GM23338 (cell line): Measurements from ENCODE around the gene PTGDS. TPM values are rescaled to one million over a fixed set of nuclear protein-coding genes. Genes with fewer than 3 reads are reported as not detected.

Experiments
- ATAC-seq: fragments of 200-7000 bp; cut with Tn5 transposase; 3 replicates; pipeline ENCODE4 v1.9.1; 2020
- DNase-seq: peaks from one replicate; pipeline ENCODE4 v3.0.0-alpha.2; 2015; ENCODE audit warnings: low spot score
- H2AFZ ChIP-seq: fragments of 200-600 bp; sonication (generic); 2 replicates; pipeline ENCODE4 v1.8.0; 2016; ENCODE audit warnings: antibody characterized with exemption, mild to moderate bottlenecking, moderate library complexity
- H3F3A ChIP-seq: fragments of 200-600 bp; sonication (generic); replicated peaks from 2 replicates; pipeline ENCODE4 v1.8.0; 2017; ENCODE audit warnings: antibody characterized with exemption, mixed run types, low read depth
- H3K27ac ChIP-seq: fragments of 200-600 bp; sonication (generic); 2 replicates; pipeline ENCODE4 v1.6.1; 2016; ENCODE audit warnings: low read depth
- H3K27me3 ChIP-seq: fragments of 200-600 bp; sonication (generic); 2 replicates; pipeline ENCODE4 v1.8.0; 2016; ENCODE audit warnings: mild to moderate bottlenecking, mixed run types, moderate library complexity; ENCODE audit not compliant: insufficient read depth
- H3K36me3 ChIP-seq: fragments of 200-600 bp; sonication (generic); 2 replicates; pipeline ENCODE4 v1.8.0; 2016; ENCODE audit warnings: mild to moderate bottlenecking; ENCODE audit not compliant: insufficient read depth
- H3K4me1 ChIP-seq: fragments of 200-600 bp; sonication (generic); 2 replicates; pipeline ENCODE4 v1.8.0; 2016; ENCODE audit warnings: mild to moderate bottlenecking, moderate library complexity; ENCODE audit not compliant: insufficient read depth
- H3K4me2 ChIP-seq: fragments of 200-600 bp; sonication (generic); 2 replicates; pipeline ENCODE4 v1.7.1; 2017; ENCODE audit warnings: mixed run types
- H3K4me3 ChIP-seq: fragments of 200-600 bp; sonication (generic); 2 replicates; pipeline ENCODE4 v1.6.1; 2016; ENCODE audit warnings: mixed run types
- H3K79me2 ChIP-seq: fragments of 200-600 bp; sonication (generic); replicated peaks from 2 replicates; pipeline ENCODE4 v1.8.0; 2017; ENCODE audit warnings: mild to moderate bottlenecking; ENCODE audit not compliant: insufficient read depth
- H3K9me2 ChIP-seq: fragments of 200-600 bp; sonication (generic); 2 replicates; pipeline ENCODE4 v1.8.0; 2017; ENCODE audit not compliant: insufficient read depth
- H4K20me1 ChIP-seq: fragments of 200-600 bp; sonication (generic); replicated peaks from 2 replicates; pipeline ENCODE4 v1.8.0; 2017; ENCODE audit warnings: mild to moderate bottlenecking; ENCODE audit not compliant: insufficient read depth
- H3K27ac Mint-ChIP-seq: 2 replicates; pipeline ENCODE4 v1.8.0; 2020; ENCODE audit warnings: inconsistent platforms, mild to moderate bottlenecking, moderate library complexity, mixed read lengths
- H3K27me3 Mint-ChIP-seq: 3 replicates; pipeline ENCODE4 v1.8.0; 2022; ENCODE audit warnings: low read depth, mild to moderate bottlenecking, moderate library complexity, mixed read lengths, inconsistent platforms; ENCODE audit not compliant: insufficient read depth, poor library complexity
- H3K36me3 Mint-ChIP-seq: 3 replicates; pipeline ENCODE4 v1.8.0; 2021; ENCODE audit warnings: low read depth, mild to moderate bottlenecking, inconsistent platforms, moderate library complexity, mixed read lengths
- H3K4me1 Mint-ChIP-seq: 3 replicates; pipeline ENCODE4 v1.8.0; 2020; ENCODE audit warnings: mild to moderate bottlenecking, inconsistent platforms, mixed read lengths
- H3K4me3 Mint-ChIP-seq: 3 replicates; pipeline ENCODE4 v1.8.0; 2021; ENCODE audit warnings: moderate library complexity, mild to moderate bottlenecking, inconsistent platforms, mixed read lengths
- H3K9me3 Mint-ChIP-seq: 3 replicates; pipeline ENCODE4 v1.8.0; 2020; ENCODE audit warnings: moderate library complexity, mild to moderate bottlenecking, inconsistent platforms, mixed read lengths
- CREB1 ChIP-seq: fragments of 250-450 bp; sonication (Bioruptor Pico); IDR thresholded peaks from 2 replicates; pipeline ENCODE4 v1.5.0; 2020; ENCODE audit warnings: low read depth, mild to moderate bottlenecking, moderate library complexity
- EZH2 ChIP-seq: fragments of 200-600 bp; sonication (generic); IDR thresholded peaks from one replicate; pipeline ENCODE4 v1.8.0; 2017; ENCODE audit warnings: antibody characterized with exemption, mild to moderate bottlenecking, low read depth; ENCODE audit not compliant: unreplicated experiment
- EZH2phosphoT487 ChIP-seq: fragments of 200-600 bp; sonication (generic); IDR thresholded peaks from one replicate; pipeline ENCODE4 v1.8.1; 2018; ENCODE audit warnings: antibody characterized with exemption; ENCODE audit not compliant: unreplicated experiment
- JUNB ChIP-seq: IDR thresholded peaks from one replicate; pipeline ENCODE4 v1.6.1; 2016; ENCODE audit warnings: antibody characterized with exemption; ENCODE audit not compliant: unreplicated experiment
- NANOG ChIP-seq: IDR thresholded peaks from 2 replicates; pipeline ENCODE4 v1.6.1; 2016; ENCODE audit warnings: antibody characterized with exemption, borderline replicate concordance
- POLR2AphosphoS5 ChIP-seq: IDR thresholded peaks from 2 replicates; pipeline ENCODE4 v1.6.1; 2016; ENCODE audit warnings: antibody characterized with exemption, low read depth
- STAT1 ChIP-seq: IDR thresholded peaks from one replicate; pipeline ENCODE4 v1.6.1; 2016; ENCODE audit warnings: antibody characterized with exemption; ENCODE audit not compliant: unreplicated experiment
- ZNF114 ChIP-seq: fragments of 250-450 bp; sonication (Bioruptor Pico); IDR thresholded peaks from 2 replicates; pipeline ENCODE4 v1.5.0; 2020; ENCODE audit warnings: mild to moderate bottlenecking, moderate library complexity
- ZNF331 ChIP-seq: fragments of 250-450 bp; sonication (Bioruptor Pico); IDR thresholded peaks from 2 replicates; pipeline ENCODE4 v1.5.0; 2020; ENCODE audit warnings: low read depth, mild to moderate bottlenecking, moderate library complexity
- polyA plus RNA-seq: library from polyadenylated mRNA; unstranded; fragments of >200 nt; fragmentation: Nextera tagmentation; extraction: Ambion mirVana; gene quantifications from 2 replicates; pipeline ENCODE4 v1.2.1, GENCODE V29; 2016
- total RNA-seq: library from RNA; depleted of rRNA; stranded (reverse); fragments of >200 nt; shearing (Covaris generic); gene quantifications from 2 replicates; pipeline ENCODE4 v1.2.3, GENCODE V29; 2014
- TF ChIP-seq, protein P1 (sequence below): IDR thresholded peaks from 2 replicates; pipeline ENCODE4 v1.6.1; 2016; ENCODE audit warnings: antibody characterized with exemption
- TF ChIP-seq, protein P2 (sequence below): IDR thresholded peaks from one replicate; pipeline ENCODE4 v1.6.1; 2018; ENCODE audit warnings: antibody characterized with exemption; ENCODE audit not compliant: unreplicated experiment
- TF ChIP-seq, protein P3 (sequence below), 2 experiments: fragments of 200-600 bp in 1 of 2; sonication (generic) in 1 of 2; conservative IDR thresholded peaks; 2 replicates each; pipeline versions ENCODE4 v1.5.1 to v1.6.1; 2016 to 2017; ENCODE audit warnings: antibody characterized with exemption in 2 of 2, low read depth in 2 of 2, mild to moderate bottlenecking in 2 of 2, moderate library complexity in 1 of 2

The PTGDS gene
- total and polyA plus RNA-seq, 2 experiments from 2014 or later: 1.9 to 3.1 TPM

DNA sequence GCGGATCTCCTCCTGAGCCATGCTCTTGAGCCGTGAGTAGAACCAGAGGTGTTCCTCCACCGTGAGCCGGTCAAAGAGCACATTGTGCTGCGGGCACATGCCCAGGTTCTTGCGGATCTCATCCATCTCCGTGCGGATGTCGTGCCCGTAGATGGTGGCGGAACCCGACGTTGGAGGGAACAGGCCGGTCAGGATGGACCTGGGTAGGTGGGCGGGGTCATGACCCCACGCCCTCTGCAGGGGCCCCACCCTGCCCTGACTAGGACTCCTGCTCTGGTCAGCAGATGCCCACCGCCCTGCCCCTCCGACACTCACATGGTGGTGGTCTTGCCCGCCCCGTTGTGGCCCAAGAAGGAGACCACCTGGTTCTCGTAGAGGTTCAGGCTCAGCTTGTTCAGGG is 38.7 kb downstream of the PTGDS start:
- DNase-seq (no peak), ATAC-seq (no peak)
- Histone ChIP-seq H3K27me3 (no peaks in the 10 kb centered on the region), H3K79me2 (no peaks in the 10 kb centered on the region), H3K27ac (no peak overlapping the region), H3K4me2 (no peak overlapping the region), H3K9me2 (no peaks in the 10 kb centered on the region), H3K4me3 (no peak overlapping the region), H2AFZ (no peak overlapping the region), H4K20me1 (no peaks in the 10 kb centered on the region), H3K4me1 (no peaks in the 10 kb centered on the region), H3K36me3 (no peaks in the 10 kb centered on the region), H3F3A (no peaks in the 10 kb centered on the region)
- H3K27ac Mint-ChIP-seq: no peak overlapping the region
- H3K36me3 Mint-ChIP-seq: peaks cover 2% of the 10 kb centered on the region; the same call in 1 of the 3 replicates
- no peaks in the 10 kb centered on the region for H3K9me3 Mint-ChIP-seq
- no peaks in the 10 kb centered on the region for H3K4me1 Mint-ChIP-seq
- H3K4me3 Mint-ChIP-seq: no peak overlapping the region
- H3K27me3 Mint-ChIP-seq: peaks cover 4% of the 10 kb centered on the region
- TF ChIP-seq NANOG (no peak), POLR2AphosphoS5 (no peak), EZH2 (no peak), STAT1 (no peak), JUNB (no peak)
- TF ChIP-seq, protein P1, sequence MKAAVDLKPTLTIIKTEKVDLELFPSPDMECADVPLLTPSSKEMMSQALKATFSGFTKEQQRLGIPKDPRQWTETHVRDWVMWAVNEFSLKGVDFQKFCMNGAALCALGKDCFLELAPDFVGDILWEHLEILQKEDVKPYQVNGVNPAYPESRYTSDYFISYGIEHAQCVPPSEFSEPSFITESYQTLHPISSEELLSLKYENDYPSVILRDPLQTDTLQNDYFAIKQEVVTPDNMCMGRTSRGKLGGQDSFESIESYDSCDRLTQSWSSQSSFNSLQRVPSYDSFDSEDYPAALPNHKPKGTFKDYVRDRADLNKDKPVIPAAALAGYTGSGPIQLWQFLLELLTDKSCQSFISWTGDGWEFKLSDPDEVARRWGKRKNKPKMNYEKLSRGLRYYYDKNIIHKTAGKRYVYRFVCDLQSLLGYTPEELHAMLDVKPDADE: no peak
- TF ChIP-seq, protein P2, sequence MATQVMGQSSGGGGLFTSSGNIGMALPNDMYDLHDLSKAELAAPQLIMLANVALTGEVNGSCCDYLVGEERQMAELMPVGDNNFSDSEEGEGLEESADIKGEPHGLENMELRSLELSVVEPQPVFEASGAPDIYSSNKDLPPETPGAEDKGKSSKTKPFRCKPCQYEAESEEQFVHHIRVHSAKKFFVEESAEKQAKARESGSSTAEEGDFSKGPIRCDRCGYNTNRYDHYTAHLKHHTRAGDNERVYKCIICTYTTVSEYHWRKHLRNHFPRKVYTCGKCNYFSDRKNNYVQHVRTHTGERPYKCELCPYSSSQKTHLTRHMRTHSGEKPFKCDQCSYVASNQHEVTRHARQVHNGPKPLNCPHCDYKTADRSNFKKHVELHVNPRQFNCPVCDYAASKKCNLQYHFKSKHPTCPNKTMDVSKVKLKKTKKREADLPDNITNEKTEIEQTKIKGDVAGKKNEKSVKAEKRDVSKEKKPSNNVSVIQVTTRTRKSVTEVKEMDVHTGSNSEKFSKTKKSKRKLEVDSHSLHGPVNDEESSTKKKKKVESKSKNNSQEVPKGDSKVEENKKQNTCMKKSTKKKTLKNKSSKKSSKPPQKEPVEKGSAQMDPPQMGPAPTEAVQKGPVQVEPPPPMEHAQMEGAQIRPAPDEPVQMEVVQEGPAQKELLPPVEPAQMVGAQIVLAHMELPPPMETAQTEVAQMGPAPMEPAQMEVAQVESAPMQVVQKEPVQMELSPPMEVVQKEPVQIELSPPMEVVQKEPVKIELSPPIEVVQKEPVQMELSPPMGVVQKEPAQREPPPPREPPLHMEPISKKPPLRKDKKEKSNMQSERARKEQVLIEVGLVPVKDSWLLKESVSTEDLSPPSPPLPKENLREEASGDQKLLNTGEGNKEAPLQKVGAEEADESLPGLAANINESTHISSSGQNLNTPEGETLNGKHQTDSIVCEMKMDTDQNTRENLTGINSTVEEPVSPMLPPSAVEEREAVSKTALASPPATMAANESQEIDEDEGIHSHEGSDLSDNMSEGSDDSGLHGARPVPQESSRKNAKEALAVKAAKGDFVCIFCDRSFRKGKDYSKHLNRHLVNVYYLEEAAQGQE: no peak

DNA sequence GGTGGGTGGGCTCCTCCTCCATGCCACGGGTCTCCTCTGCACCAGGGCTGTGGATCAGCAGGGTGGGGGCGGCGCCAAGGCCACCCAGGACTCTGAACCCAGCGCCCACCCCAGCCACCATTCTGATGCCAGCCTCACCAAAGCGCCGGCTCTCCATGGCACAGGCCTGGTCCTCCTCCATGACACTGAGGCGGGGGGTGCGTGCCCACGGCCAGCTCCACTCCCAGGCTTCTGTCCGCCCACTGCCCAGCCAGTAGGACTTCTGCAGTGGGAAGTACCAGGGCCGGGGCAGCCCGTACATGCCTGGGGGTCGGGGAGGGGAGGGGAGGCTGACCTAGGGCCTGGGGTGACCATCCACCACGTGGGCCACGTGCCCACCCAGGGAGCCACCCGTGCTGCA is 39.1 kb downstream of the PTGDS start:
- Histone ChIP-seq H3K4me3 (no peak overlapping the region), H3K27ac (no peak overlapping the region), H3F3A (no peaks in the 10 kb centered on the region), H4K20me1 (no peaks in the 10 kb centered on the region), H3K27me3 (no peaks in the 10 kb centered on the region), H3K36me3 (no peaks in the 10 kb centered on the region), H3K9me2 (no peaks in the 10 kb centered on the region), H2AFZ (no peak overlapping the region), H3K4me2 (no peak overlapping the region), H3K79me2 (no peaks in the 10 kb centered on the region), H3K4me1 (no peaks in the 10 kb centered on the region)
- H3K27me3 Mint-ChIP-seq: peaks cover 4% of the 10 kb centered on the region
- H3K9me3 Mint-ChIP-seq: no peaks in the 10 kb centered on the region
- DNase-seq: no peak
- no peaks in the 10 kb centered on the region for H3K4me1 Mint-ChIP-seq
- H3K4me3 Mint-ChIP-seq: no peak overlapping the region
- no peak for ATAC-seq
- H3K27ac Mint-ChIP-seq: no peak overlapping the region
- H3K36me3 Mint-ChIP-seq: peaks cover 2% of the 10 kb centered on the region; the same call in 1 of the 3 replicates
- TF ChIP-seq, protein P2: no peak
- TF ChIP-seq ZNF114 (CRISPR knock-in tag) (no peak), CREB1 (CRISPR knock-in tag) (no peak), EZH2phosphoT487 (no peak), JUNB (no peak), STAT1 (no peak), NANOG (no peak), POLR2AphosphoS5 (no peak), ZNF331 (CRISPR knock-in tag) (no peak), EZH2 (no peak)
- TF ChIP-seq, protein P1: no peak
- TF ChIP-seq, protein P3, sequence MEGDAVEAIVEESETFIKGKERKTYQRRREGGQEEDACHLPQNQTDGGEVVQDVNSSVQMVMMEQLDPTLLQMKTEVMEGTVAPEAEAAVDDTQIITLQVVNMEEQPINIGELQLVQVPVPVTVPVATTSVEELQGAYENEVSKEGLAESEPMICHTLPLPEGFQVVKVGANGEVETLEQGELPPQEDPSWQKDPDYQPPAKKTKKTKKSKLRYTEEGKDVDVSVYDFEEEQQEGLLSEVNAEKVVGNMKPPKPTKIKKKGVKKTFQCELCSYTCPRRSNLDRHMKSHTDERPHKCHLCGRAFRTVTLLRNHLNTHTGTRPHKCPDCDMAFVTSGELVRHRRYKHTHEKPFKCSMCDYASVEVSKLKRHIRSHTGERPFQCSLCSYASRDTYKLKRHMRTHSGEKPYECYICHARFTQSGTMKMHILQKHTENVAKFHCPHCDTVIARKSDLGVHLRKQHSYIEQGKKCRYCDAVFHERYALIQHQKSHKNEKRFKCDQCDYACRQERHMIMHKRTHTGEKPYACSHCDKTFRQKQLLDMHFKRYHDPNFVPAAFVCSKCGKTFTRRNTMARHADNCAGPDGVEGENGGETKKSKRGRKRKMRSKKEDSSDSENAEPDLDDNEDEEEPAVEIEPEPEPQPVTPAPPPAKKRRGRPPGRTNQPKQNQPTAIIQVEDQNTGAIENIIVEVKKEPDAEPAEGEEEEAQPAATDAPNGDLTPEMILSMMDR (conservative IDR thresholded peaks at IDR 0.05; ENCODE audit: low read depth in 2 of 2): no peak
